Loucy (cell line): ENCODE measurements around the gene STPG2.

Experiments
- EZH2phosphoT487 ChIP-seq: fragments of 200-600 bp; IDR thresholded peaks from 2 replicates; pipeline ENCODE4 v1.6.1; 2018; ENCODE audit warnings: antibody characterized with exemption, mild to moderate bottlenecking, moderate library complexity, borderline replicate concordance
- TF ChIP-seq, protein P1 (sequence below): fragments of 200-600 bp; sonication (generic); conservative IDR thresholded peaks from 2 replicates; pipeline ENCODE4 v1.5.1; 2014; ENCODE audit warnings: mild to moderate bottlenecking, antibody characterized with exemption, low read length

DNA sequence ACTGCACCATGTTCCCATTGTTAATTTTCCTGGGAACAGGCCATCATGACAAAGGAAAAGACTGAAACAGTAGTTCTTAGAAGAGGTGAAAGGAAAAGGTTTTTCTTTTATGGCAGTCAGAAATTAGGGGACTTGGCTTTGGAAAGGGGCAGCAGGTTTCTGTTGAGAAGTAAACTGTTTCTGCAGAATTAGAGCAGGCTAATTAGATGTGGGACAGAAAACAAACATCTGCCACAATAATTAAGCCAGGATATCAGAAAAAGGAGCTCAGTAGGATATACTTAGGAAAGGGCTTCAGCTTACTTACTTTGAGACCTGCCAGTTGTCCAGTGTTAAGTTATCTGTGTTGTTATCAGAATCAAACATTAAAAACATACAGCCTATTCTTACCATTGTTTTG lies 36.7 kb upstream of the STPG2 start:
- TF ChIP-seq, protein P1, sequence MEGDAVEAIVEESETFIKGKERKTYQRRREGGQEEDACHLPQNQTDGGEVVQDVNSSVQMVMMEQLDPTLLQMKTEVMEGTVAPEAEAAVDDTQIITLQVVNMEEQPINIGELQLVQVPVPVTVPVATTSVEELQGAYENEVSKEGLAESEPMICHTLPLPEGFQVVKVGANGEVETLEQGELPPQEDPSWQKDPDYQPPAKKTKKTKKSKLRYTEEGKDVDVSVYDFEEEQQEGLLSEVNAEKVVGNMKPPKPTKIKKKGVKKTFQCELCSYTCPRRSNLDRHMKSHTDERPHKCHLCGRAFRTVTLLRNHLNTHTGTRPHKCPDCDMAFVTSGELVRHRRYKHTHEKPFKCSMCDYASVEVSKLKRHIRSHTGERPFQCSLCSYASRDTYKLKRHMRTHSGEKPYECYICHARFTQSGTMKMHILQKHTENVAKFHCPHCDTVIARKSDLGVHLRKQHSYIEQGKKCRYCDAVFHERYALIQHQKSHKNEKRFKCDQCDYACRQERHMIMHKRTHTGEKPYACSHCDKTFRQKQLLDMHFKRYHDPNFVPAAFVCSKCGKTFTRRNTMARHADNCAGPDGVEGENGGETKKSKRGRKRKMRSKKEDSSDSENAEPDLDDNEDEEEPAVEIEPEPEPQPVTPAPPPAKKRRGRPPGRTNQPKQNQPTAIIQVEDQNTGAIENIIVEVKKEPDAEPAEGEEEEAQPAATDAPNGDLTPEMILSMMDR: no peak
- TF ChIP-seq EZH2phosphoT487: no peak
